HepG2 (cell line): Measurements from ENCODE around the gene PPP1R13B. TPM values are rescaled to one million over a fixed set of nuclear protein-coding genes. Genes with fewer than 3 reads are reported as not detected.

Source experiments
- DRAP1 ChIP-seq: IDR thresholded peaks from 2 replicates; pipeline ENCODE4 v1.6.1; 2016; ENCODE audit warnings: missing genetic modification reagents, missing compliant biosample characterization
- HOMEZ ChIP-seq: IDR thresholded peaks from 2 replicates; pipeline ENCODE4 v1.6.1; 2016; ENCODE audit warnings: low read depth
- MIER2 ChIP-seq: IDR thresholded peaks from 2 replicates; pipeline ENCODE4 v1.6.1; 2016; ENCODE audit warnings: missing biosample characterization, missing genetic modification reagents
- MIXL1 ChIP-seq: IDR thresholded peaks from 2 replicates; pipeline ENCODE4 v1.6.1; 2016
- POLR2AphosphoS2 ChIP-seq: IDR thresholded peaks from 2 replicates; pipeline ENCODE4 v1.6.1; 2011; ENCODE audit warnings: low read depth, low read length, improper control_type of control experiment
- PRDM15 ChIP-seq: sonication (generic); formaldehyde crosslinking; IDR thresholded peaks from 2 replicates; pipeline ENCODE4 v1.4.0; 2020; ENCODE audit warnings: missing genetic modification reagents
- ZBTB49 ChIP-seq: sonication (generic); formaldehyde crosslinking; IDR thresholded peaks from 2 replicates; pipeline ENCODE4 v1.4.0; 2020; ENCODE audit warnings: missing genetic modification reagents, borderline replicate concordance
- ZFP90 ChIP-seq: sonication (generic); formaldehyde crosslinking; IDR thresholded peaks from 2 replicates; pipeline ENCODE4 v1.8.0; 2022; ENCODE audit warnings: missing genetic modification reagents, mild to moderate bottlenecking, inconsistent platforms, borderline replicate concordance
- ZNF143 ChIP-seq: sonication (generic); formaldehyde crosslinking; IDR thresholded peaks from 2 replicates; pipeline ENCODE4 v1.4.0; 2020; ENCODE audit warnings: missing genetic modification reagents
- ZNF501 ChIP-seq: sonication (generic); formaldehyde crosslinking; IDR thresholded peaks from 2 replicates; pipeline ENCODE4 v1.5.1; 2020; ENCODE audit warnings: mild to moderate bottlenecking, moderate library complexity, missing genetic modification reagents
- ZNF629 ChIP-seq: sonication (generic); formaldehyde crosslinking; conservative IDR thresholded peaks from 2 replicates; pipeline ENCODE4 v1.5.0; 2020; ENCODE audit warnings: missing genetic modification reagents
- ZZZ3 ChIP-seq: sonication (generic); formaldehyde crosslinking; IDR thresholded peaks from 2 replicates; pipeline ENCODE4 v1.4.0; 2020; ENCODE audit warnings: missing genetic modification reagents, mild to moderate bottlenecking, borderline replicate concordance
- polyA plus RNA-seq, 8 experiments: library from polyadenylated mRNA; depleted of rRNA in 3 of 8; stranded (reverse) in 7 of 8; unstranded in 1 of 8; fragments of >200 nt; fragmentation: Illumina TruSeq in 4 of 8; extraction: Trizol in 4 of 8; gene quantifications; 2 replicates each; pipeline versions ENCODE4 v1.2.1 to v1.2.3, GENCODE V29; 2011 to 2016; ENCODE audit warnings: low read depth in 4 of 8, missing spikeins in 1 of 8, mixed read lengths in 1 of 8; ENCODE audit not compliant: insufficient read depth in 1 of 8
- total RNA-seq, 5 experiments: library from RNA; depleted of rRNA; stranded (reverse); fragments of >200 nt; fragmentation: Illumina TruSeq; extraction: Trizol; gene quantifications; 2 replicates each; pipeline ENCODE4 v1.2.3, GENCODE V29; 2016; ENCODE audit warnings: low read depth in 1 of 5

PPP1R13B gene
- total and polyA plus RNA-seq, 2 of the 13 experiments (the other 11 are each of a cell fraction or from before 2014, with no cell fraction given), result 4.6 to 9.4 TPM

- TF ChIP-seq ZBTB49 (CRISPR knock-in tag), result no peak
- TF ChIP-seq MIXL1 (CRISPR knock-in tag), result 0 out of 2 replicates have a peak, but pooled peaks have one; percentile 41
- no peak for TF ChIP-seq ZZZ3 (CRISPR knock-in tag)
- TF ChIP-seq MIER2, result no peak
- no peak for TF ChIP-seq POLR2AphosphoS2
- no peak for TF ChIP-seq ZNF143 (CRISPR knock-in tag)
- TF ChIP-seq ZNF501 (CRISPR knock-in tag), result 0 out of 2 replicates have a peak, but pooled peaks have one; percentile 13
- TF ChIP-seq ZNF629 (CRISPR knock-in tag), result no peak
- TF ChIP-seq PRDM15 (CRISPR knock-in tag), result no peak
- peak; percentile 31; the same call in 1 of the 2 replicates for TF ChIP-seq HOMEZ (CRISPR knock-in tag)
- TF ChIP-seq DRAP1 (CRISPR knock-in tag), result peak; percentile 98
- no peak for TF ChIP-seq ZFP90 (CRISPR knock-in tag)
These were observed 15.0 kb upstream of the PPP1R13B start (continued) for GRCh38 chr14:103862393-103862782.
